ENCODE data around the gene PPP2R2C.

The PPP2R2C gene

GRCh38 chr4:6347511-6348045, 124.8 kb downstream of the PPP2R2C start:
- Histone ChIP-seq H3K36me3 (ENCODE audit: insufficient read depth, insufficient read length, low read length) (no peaks in the 10 kb centered on the region), H3K9me3 (ENCODE audit: insufficient read depth, low read length) (peaks cover 8% of the 10 kb centered on the region; the same call in 1 of the 2 replicates), H3K4me3 (ENCODE audit: insufficient read length, low read depth) (no peak overlapping the region), H3K27me3 (ENCODE audit: insufficient read depth, insufficient read length) (no peaks in the 10 kb centered on the region), H3K4me1 (ENCODE audit: insufficient read depth, insufficient read length) (no peaks in the 10 kb centered on the region), H3K9ac (ENCODE audit: insufficient read length, low read depth) (no peak overlapping the region)
- no peak for DNase-seq (ENCODE audit: low read depth, low spot score)
- TF ChIP-seq SUZ12 (IDR thresholded peaks at IDR 0.05; ENCODE audit: extremely low read depth, insufficient read depth, insufficient read length): no peak

GRCh38 chr4:6346373-6347110, 125.9 kb downstream of the PPP2R2C start:
- Histone ChIP-seq H3K9ac (ENCODE audit: insufficient read length, low read depth) (no peak overlapping the region), H3K27me3 (ENCODE audit: insufficient read depth, insufficient read length) (no peaks in the 10 kb centered on the region), H3K4me3 (ENCODE audit: insufficient read length, low read depth) (no peak overlapping the region), H3K4me1 (ENCODE audit: insufficient read depth, insufficient read length) (no peaks in the 10 kb centered on the region), H3K9me3 (ENCODE audit: insufficient read depth, low read length) (peaks cover 8% of the 10 kb centered on the region; the same call in 1 of the 2 replicates), H3K36me3 (ENCODE audit: insufficient read depth, insufficient read length, low read length) (no peaks in the 10 kb centered on the region)
- TF ChIP-seq SUZ12 (IDR thresholded peaks at IDR 0.05; ENCODE audit: extremely low read depth, insufficient read depth, insufficient read length): no peak
- no peak for TF ChIP-seq YY1 (IDR thresholded peaks at IDR 0.05; ENCODE audit: insufficient read depth, insufficient read length)
- TF ChIP-seq ZNF274 (IDR thresholded peaks at IDR 0.05; ENCODE audit: low read depth, low read length): no peak
- DNase-seq (ENCODE audit: low read depth, low spot score): no peak

- H3K4me3 ChIP-seq (ENCODE audit: insufficient read length, low read depth): no peak overlapping the region
- no peak for TF ChIP-seq ZNF274 (IDR thresholded peaks at IDR 0.05; ENCODE audit: low read depth, low read length)
- TF ChIP-seq YY1 (IDR thresholded peaks at IDR 0.05; ENCODE audit: insufficient read depth, insufficient read length): no peak
- TF ChIP-seq SUZ12 (IDR thresholded peaks at IDR 0.05; ENCODE audit: extremely low read depth, insufficient read depth, insufficient read length): no peak
- H3K36me3 ChIP-seq (ENCODE audit: insufficient read depth, insufficient read length, low read length): no peaks in the 10 kb centered on the region
- no peak overlapping the region for H3K9ac ChIP-seq (ENCODE audit: insufficient read length, low read depth)
- H3K9me3 ChIP-seq (ENCODE audit: insufficient read depth, low read length): peaks cover 8% of the 10 kb centered on the region; the same call in 1 of the 2 replicates
- no peak for DNase-seq (ENCODE audit: low read depth, low spot score)
- H3K4me1 ChIP-seq (ENCODE audit: insufficient read depth, insufficient read length): no peaks in the 10 kb centered on the region
- no peaks in the 10 kb centered on the region for H3K27me3 ChIP-seq (ENCODE audit: insufficient read depth, insufficient read length)
Measured at GRCh38 chr4:6345866-6346265, 126.5 kb downstream of the PPP2R2C start.

GRCh38 chr4:6345096-6345830, 127.2 kb downstream of the PPP2R2C start:
- Histone ChIP-seq H3K27me3 (ENCODE audit: insufficient read depth, insufficient read length) (no peaks in the 10 kb centered on the region), H3K36me3 (ENCODE audit: insufficient read depth, insufficient read length, low read length) (no peaks in the 10 kb centered on the region), H3K4me1 (ENCODE audit: insufficient read depth, insufficient read length) (peaks cover 3% of the 10 kb centered on the region), H3K9ac (ENCODE audit: insufficient read length, low read depth) (no peak overlapping the region), H3K9me3 (ENCODE audit: insufficient read depth, low read length) (peaks cover 8% of the 10 kb centered on the region; the same call in 1 of the 2 replicates), H3K4me3 (ENCODE audit: insufficient read length, low read depth) (no peak overlapping the region)
- no peak for TF ChIP-seq SUZ12 (IDR thresholded peaks at IDR 0.05; ENCODE audit: extremely low read depth, insufficient read depth, insufficient read length)
- no peak for TF ChIP-seq ZNF274 (IDR thresholded peaks at IDR 0.05; ENCODE audit: low read depth, low read length)
- no peak for TF ChIP-seq YY1 (IDR thresholded peaks at IDR 0.05; ENCODE audit: insufficient read depth, insufficient read length)
- DNase-seq (ENCODE audit: low read depth, low spot score): no peak

GRCh38 chr4:6343939-6344408, 128.4 kb downstream of the PPP2R2C start:
- H3K4me1 ChIP-seq (ENCODE audit: insufficient read depth, insufficient read length): peaks cover 3% of the 10 kb centered on the region

GRCh38 chr4:6342530-6343293, 129.7 kb downstream of the PPP2R2C start:
- H3K9me3 ChIP-seq (ENCODE audit: insufficient read depth, low read length): peaks cover 8% of the 10 kb centered on the region; the same call in 1 of the 2 replicates
- no peak for DNase-seq (ENCODE audit: low read depth, low spot score)
- peaks cover 8% of the 10 kb centered on the region for H3K4me1 ChIP-seq (ENCODE audit: insufficient read depth, insufficient read length)
- no peaks in the 10 kb centered on the region for H3K36me3 ChIP-seq (ENCODE audit: insufficient read depth, insufficient read length, low read length)
- peaks cover 16% of the 10 kb centered on the region for H3K27me3 ChIP-seq (ENCODE audit: insufficient read depth, insufficient read length)
- TF ChIP-seq SUZ12 (IDR thresholded peaks at IDR 0.05; ENCODE audit: extremely low read depth, insufficient read depth, insufficient read length) (no peak), YY1 (IDR thresholded peaks at IDR 0.05; ENCODE audit: insufficient read depth, insufficient read length) (no peak), ZNF274 (IDR thresholded peaks at IDR 0.05; ENCODE audit: low read depth, low read length) (no peak)
- no peak overlapping the region for H3K9ac ChIP-seq (ENCODE audit: insufficient read length, low read depth)
- H3K4me3 ChIP-seq (ENCODE audit: insufficient read length, low read depth): no peak overlapping the region

More at GRCh38 chr4:6343939-6344408, 128.4 kb downstream of the PPP2R2C start:
- Histone ChIP-seq H3K9ac (ENCODE audit: insufficient read length, low read depth) (no peak overlapping the region), H3K27me3 (ENCODE audit: insufficient read depth, insufficient read length) (peaks cover 4% of the 10 kb centered on the region), H3K4me3 (ENCODE audit: insufficient read length, low read depth) (no peak overlapping the region), H3K9me3 (ENCODE audit: insufficient read depth, low read length) (peaks cover 8% of the 10 kb centered on the region; the same call in 1 of the 2 replicates), H3K36me3 (ENCODE audit: insufficient read depth, insufficient read length, low read length) (no peaks in the 10 kb centered on the region)
- no peak for DNase-seq (ENCODE audit: low read depth, low spot score)
- TF ChIP-seq SUZ12 (IDR thresholded peaks at IDR 0.05; ENCODE audit: extremely low read depth, insufficient read depth, insufficient read length) (no peak), YY1 (IDR thresholded peaks at IDR 0.05; ENCODE audit: insufficient read depth, insufficient read length) (no peak), ZNF274 (IDR thresholded peaks at IDR 0.05; ENCODE audit: low read depth, low read length) (no peak)

Data from NT2/D1 (cell line).